ENCODE results near the gene PIEZO1. TPM values are rescaled to one million over a fixed set of nuclear protein-coding genes. Genes with fewer than 3 reads are reported as not detected.

PIEZO1 gene
- total RNA-seq, 1 donor from 2014 or later, result 247 TPM

DNA sequence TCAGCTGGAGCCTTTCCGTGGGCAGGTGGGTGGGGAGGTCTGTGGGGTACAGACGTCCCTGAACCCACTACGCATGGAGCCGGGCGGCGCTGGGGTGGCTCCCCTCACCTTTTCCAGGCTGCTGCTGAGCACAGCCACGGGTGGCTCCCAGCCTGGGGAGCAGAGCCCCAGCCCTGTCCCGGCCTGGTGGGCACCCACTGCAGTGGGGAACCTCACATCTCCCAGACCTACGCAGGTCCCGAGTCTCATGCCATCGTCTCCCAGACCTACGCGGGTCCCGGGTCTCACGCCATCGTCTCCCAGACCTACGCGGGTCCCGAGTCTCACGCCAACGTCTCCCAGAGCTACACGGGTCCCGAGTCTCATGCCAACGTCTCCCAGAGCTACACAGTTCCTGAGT is 43.7 kb upstream of the PIEZO1 start:
- TF ChIP-seq EZH2 (IDR thresholded peaks at IDR 0.05; ENCODE audit: insufficient read depth, low read length), result no peak
- TF ChIP-seq, protein P1, sequence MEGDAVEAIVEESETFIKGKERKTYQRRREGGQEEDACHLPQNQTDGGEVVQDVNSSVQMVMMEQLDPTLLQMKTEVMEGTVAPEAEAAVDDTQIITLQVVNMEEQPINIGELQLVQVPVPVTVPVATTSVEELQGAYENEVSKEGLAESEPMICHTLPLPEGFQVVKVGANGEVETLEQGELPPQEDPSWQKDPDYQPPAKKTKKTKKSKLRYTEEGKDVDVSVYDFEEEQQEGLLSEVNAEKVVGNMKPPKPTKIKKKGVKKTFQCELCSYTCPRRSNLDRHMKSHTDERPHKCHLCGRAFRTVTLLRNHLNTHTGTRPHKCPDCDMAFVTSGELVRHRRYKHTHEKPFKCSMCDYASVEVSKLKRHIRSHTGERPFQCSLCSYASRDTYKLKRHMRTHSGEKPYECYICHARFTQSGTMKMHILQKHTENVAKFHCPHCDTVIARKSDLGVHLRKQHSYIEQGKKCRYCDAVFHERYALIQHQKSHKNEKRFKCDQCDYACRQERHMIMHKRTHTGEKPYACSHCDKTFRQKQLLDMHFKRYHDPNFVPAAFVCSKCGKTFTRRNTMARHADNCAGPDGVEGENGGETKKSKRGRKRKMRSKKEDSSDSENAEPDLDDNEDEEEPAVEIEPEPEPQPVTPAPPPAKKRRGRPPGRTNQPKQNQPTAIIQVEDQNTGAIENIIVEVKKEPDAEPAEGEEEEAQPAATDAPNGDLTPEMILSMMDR (IDR thresholded peaks at IDR 0.05; ENCODE audit: insufficient read depth, low read depth, low read length), result no peak
- Histone ChIP-seq H4K20me1 (ENCODE audit: insufficient read depth, low read length) (no peaks in the 10 kb centered on the region), H3K27ac (ENCODE audit: low read depth, low read length) (no peak overlapping the region), H3K79me2 (ENCODE audit: insufficient read depth, low read length) (no peaks in the 10 kb centered on the region), H2AFZ (ENCODE audit: low read depth, low read length) (no peak overlapping the region), H3K9ac (ENCODE audit: low read length) (no peak overlapping the region), H3K9me3 (ENCODE audit: insufficient read depth, low read depth, low read length) (no peaks in the 10 kb centered on the region), H3K4me3 (ENCODE audit: insufficient read depth, low read depth, low read length) (no peak overlapping the region), H3K36me3 (ENCODE audit: insufficient read depth, low read length) (no peaks in the 10 kb centered on the region), H3K27me3 (ENCODE audit: insufficient read depth, low read length) (no peaks in the 10 kb centered on the region), H3K4me1 (ENCODE audit: insufficient read depth, low read length) (no peaks in the 10 kb centered on the region), H3K4me2 (ENCODE audit: low read length) (no peak overlapping the region)
- DNase-seq (ENCODE audit: low read depth), result no peak
- H3K4me3 Mint-ChIP-seq (ENCODE audit: unreplicated experiment), result no peak overlapping the region
- H3K4me1 Mint-ChIP-seq (ENCODE audit: low read depth, unreplicated experiment), result no peaks in the 10 kb centered on the region
- FAIRE-seq, result no peak
- no peaks in the 10 kb centered on the region for H3K27me3 Mint-ChIP-seq (ENCODE audit: low read depth, unreplicated experiment)
- no peak overlapping the region for H3K27ac Mint-ChIP-seq (ENCODE audit: unreplicated experiment)
- no peaks in the 10 kb centered on the region for H3K9me3 Mint-ChIP-seq (ENCODE audit: unreplicated experiment)
- peaks cover 2% of the 10 kb centered on the region for H3K36me3 Mint-ChIP-seq (ENCODE audit: low read depth, unreplicated experiment)

DNA sequence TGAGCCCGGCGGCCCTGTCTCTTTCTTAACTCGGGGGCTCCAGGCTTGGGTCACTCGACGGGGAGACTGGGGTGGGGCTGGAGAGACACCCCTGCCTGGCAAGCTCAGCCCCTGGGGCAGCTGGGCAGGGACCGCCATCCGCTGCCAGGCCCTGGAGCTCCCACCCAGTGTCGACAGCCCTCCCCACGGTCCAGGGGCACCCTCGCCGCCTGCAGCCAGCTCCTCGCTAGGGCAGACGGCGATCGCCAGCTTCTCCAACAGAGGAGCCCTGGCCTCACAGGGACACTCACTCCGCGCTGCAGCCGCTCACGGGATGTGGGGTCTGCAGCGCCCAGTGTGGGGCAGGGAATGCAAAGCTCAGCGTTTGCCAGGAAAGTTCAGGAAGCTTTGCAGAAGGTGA is 42.7 kb upstream of the PIEZO1 start:
- H3K27ac Mint-ChIP-seq (ENCODE audit: unreplicated experiment), result no peak overlapping the region
- DNase-seq (ENCODE audit: low read depth) (no peak), FAIRE-seq (no peak)
- Histone ChIP-seq H3K27me3 (ENCODE audit: insufficient read depth, low read length) (no peaks in the 10 kb centered on the region), H3K9me3 (ENCODE audit: insufficient read depth, low read depth, low read length) (no peaks in the 10 kb centered on the region), H3K79me2 (ENCODE audit: insufficient read depth, low read length) (no peaks in the 10 kb centered on the region), H3K4me1 (ENCODE audit: insufficient read depth, low read length) (no peaks in the 10 kb centered on the region), H2AFZ (ENCODE audit: low read depth, low read length) (no peak overlapping the region), H4K20me1 (ENCODE audit: insufficient read depth, low read length) (no peaks in the 10 kb centered on the region), H3K4me3 (ENCODE audit: insufficient read depth, low read depth, low read length) (no peak overlapping the region), H3K9ac (ENCODE audit: low read length) (no peak overlapping the region), H3K4me2 (ENCODE audit: low read length) (no peak overlapping the region), H3K27ac (ENCODE audit: low read depth, low read length) (no peak overlapping the region), H3K36me3 (ENCODE audit: insufficient read depth, low read length) (no peaks in the 10 kb centered on the region)
- no peaks in the 10 kb centered on the region for H3K9me3 Mint-ChIP-seq (ENCODE audit: unreplicated experiment)
- H3K4me3 Mint-ChIP-seq (ENCODE audit: unreplicated experiment), result no peak overlapping the region
- H3K36me3 Mint-ChIP-seq (ENCODE audit: low read depth, unreplicated experiment), result peaks cover 6% of the 10 kb centered on the region
- no peaks in the 10 kb centered on the region for H3K4me1 Mint-ChIP-seq (ENCODE audit: low read depth, unreplicated experiment)
- no peaks in the 10 kb centered on the region for H3K27me3 Mint-ChIP-seq (ENCODE audit: low read depth, unreplicated experiment)
- TF ChIP-seq, protein P1 (IDR thresholded peaks at IDR 0.05; ENCODE audit: insufficient read depth, low read depth, low read length), result no peak
- no peak for TF ChIP-seq EZH2 (IDR thresholded peaks at IDR 0.05; ENCODE audit: insufficient read depth, low read length)

DNA sequence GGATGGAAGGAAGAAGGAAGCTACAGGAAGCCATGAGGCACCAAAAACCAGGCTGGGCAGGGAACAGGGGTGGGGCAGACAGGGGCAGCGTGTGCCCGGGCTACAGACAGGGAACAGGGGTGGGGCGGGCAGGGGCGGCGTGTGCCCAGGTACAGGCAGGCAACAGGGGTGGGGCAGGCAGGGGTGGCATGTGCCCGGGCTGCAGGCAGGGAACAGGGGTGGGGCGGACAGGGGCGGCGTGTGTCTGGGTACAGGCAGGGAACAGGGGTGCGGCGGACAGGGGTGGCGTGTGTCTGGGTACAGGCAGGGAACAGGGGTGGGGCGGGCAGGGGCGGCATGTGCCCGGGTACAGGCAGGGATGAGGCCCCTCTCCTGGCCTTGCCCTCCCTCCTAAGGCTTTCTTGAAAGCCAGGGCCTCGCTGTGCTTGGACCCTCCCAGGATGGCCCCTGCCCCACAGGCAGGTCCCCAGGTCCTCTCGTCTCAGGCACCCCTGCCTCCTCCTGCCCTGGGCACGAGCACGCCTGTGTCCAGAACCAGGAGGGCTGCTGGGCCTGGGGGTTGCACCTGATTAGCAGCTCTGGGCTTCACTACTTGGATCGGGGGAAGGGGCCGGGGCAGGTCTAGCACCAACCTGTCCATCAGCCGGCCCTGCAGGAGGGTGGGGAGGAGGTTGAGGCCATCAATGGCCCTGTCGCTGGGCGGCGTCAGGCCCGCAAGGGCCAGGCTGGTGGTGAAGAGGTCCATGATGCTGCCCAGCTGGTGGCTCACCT is 41.2 kb upstream of the PIEZO1 start:
- Histone ChIP-seq H4K20me1 (ENCODE audit: insufficient read depth, low read length) (no peaks in the 10 kb centered on the region), H3K27ac (ENCODE audit: low read depth, low read length) (no peak overlapping the region), H2AFZ (ENCODE audit: low read depth, low read length) (no peak overlapping the region), H3K4me3 (ENCODE audit: insufficient read depth, low read depth, low read length) (no peak overlapping the region), H3K9ac (ENCODE audit: low read length) (no peak overlapping the region), H3K36me3 (ENCODE audit: insufficient read depth, low read length) (no peaks in the 10 kb centered on the region), H3K4me1 (ENCODE audit: insufficient read depth, low read length) (no peaks in the 10 kb centered on the region), H3K27me3 (ENCODE audit: insufficient read depth, low read length) (no peaks in the 10 kb centered on the region), H3K4me2 (ENCODE audit: low read length) (no peak overlapping the region), H3K9me3 (ENCODE audit: insufficient read depth, low read depth, low read length) (no peaks in the 10 kb centered on the region), H3K79me2 (ENCODE audit: insufficient read depth, low read length) (no peaks in the 10 kb centered on the region)
- no peak overlapping the region for H3K27ac Mint-ChIP-seq (ENCODE audit: unreplicated experiment)
- FAIRE-seq (no peak), DNase-seq (ENCODE audit: low read depth) (no peak)
- H3K9me3 Mint-ChIP-seq (ENCODE audit: unreplicated experiment), result no peaks in the 10 kb centered on the region
- H3K4me3 Mint-ChIP-seq (ENCODE audit: unreplicated experiment), result no peak overlapping the region
- no peaks in the 10 kb centered on the region for H3K4me1 Mint-ChIP-seq (ENCODE audit: low read depth, unreplicated experiment)
- TF ChIP-seq, protein P1 (IDR thresholded peaks at IDR 0.05; ENCODE audit: insufficient read depth, low read depth, low read length), result no peak
- TF ChIP-seq EZH2 (IDR thresholded peaks at IDR 0.05; ENCODE audit: insufficient read depth, low read length), result no peak
- peaks cover 7% of the 10 kb centered on the region for H3K36me3 Mint-ChIP-seq (ENCODE audit: low read depth, unreplicated experiment)
- no peaks in the 10 kb centered on the region for H3K27me3 Mint-ChIP-seq (ENCODE audit: low read depth, unreplicated experiment)

Data from astrocyte (in vitro differentiated cells and primary cell).